Activated effector memory CD4-positive, alpha-beta T cell treated with Interleukin-2 at 50 U/mL for 16 hours (primary cell): ENCODE results near the gene MXI1.

Experiments used
- DNase-seq: peaks from one replicate; pipeline ENCODE4 v3.0.0-alpha.2; 2020

The MXI1 gene

DNA sequence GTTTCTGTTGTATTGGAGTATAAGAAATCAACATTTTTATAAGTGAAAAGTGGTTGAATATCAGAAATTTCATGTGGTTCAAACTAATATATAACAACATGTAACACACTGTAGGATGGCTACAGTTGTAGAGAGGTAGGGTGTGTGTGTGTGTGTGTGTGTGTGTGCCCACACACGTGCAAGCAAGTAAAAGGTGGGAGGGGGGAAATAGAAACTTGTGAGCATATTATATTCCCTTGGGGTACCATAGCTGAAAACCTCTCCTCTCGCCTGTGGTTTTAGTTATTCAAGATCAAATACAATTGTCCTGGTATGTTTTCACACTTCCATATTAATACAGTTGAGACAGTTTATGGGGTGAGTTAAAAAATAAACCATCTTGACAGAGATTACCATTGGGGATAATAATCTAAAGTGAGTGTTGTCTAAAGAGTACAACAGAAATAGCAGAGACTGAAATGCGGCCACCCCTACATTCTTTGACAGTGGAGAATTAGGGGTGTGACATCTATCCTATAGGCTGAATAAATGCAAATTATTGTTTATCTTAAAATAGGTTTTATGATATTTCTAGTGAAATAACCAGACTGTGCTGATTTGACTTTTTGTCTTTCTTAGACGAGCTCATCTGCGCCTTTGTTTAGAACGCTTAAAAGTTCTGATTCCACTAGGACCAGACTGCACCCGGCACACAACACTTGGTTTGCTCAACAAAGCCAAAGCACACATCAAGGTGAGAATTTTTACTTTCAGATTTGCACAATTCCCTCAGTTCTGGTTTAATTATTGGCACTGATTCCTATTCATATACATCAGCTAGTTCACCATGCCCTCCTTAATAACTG lies 71.4 kb downstream of the MXI1 start:
- DNase-seq = no peak

DNA sequence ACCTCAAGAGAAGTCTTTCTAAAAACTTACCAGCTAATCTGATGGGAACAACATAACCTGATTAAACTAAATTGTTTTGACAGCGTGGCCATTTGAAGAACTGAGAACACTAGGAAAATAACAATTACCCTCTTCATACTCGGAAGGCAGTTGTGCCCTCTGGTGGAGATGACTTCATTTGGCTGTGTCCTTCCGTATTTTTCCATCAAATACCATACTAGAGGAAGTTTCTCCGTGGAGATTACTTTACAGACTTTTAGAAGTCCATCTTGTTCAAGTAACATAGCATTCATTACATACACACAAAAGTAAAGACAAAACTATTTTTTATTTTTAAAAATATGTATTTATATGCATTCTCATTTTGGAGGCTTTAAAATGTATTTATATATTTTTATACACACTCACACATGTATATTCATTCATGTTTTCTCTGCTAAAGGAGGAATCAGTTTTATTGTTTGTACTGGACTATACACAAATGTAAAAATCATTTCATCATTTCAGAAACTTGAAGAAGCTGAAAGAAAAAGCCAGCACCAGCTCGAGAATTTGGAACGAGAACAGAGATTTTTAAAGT lies 72.1 kb downstream of the MXI1 start:
- DNase-seq = no peak

DNA sequence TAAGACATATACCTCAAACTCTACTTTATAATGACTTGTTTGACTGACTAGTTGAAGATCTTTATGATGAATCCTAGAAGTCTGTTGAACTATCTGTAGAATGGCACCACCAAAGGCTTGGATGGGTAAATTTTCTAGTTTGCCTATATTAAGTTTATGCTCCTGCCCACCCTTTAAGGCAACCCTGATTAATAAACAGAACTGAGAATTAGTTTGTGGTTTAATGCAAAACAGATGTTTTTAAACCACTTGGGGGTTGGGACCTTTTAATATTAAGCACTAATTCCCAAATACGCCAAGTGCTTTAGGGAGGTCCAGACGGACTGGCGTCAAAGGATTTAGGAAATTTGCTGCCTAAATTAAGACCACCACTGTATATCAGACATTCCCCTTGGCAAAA lies 76.9 kb downstream of the MXI1 start:
- DNase-seq = no peak

DNA sequence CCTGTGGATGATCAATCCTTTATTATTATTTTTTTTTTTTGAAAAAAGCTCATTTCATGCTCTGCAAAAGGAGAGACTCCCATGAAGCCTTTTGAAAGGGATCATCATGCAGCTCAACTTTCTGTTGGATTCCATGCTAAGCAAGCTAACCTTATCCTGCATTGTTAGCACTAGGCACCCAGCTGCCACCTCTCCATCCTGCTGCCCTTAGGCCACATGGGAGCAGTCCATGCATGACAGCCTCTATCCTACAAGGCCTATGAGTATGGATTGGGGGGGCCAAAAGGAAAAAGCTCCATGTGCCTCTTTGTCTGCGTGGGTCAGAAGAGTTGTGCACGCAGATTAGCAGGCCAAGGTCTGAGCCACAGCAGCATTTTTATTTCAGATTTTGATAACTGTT lies 78.1 kb downstream of the MXI1 start:
- DNase-seq = no peak

DNA sequence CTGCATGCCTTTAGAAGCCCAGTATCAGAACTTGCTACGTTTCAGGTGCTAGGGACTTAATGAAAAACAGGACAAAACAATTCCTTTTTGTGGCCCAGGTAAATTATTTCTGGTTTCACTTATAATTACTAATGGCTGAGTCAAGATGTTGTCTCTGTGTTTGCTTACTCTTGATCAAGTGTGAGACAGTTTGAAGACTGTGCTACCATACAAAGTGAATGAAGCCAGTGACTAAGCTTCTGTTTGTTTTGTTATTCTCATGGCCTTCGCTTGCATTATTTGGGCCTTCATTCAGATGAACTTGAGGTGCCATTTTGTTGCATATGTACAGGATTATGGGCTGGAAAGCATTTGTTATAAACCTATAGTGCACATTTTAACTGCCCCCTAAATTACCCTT lies 79.4 kb downstream of the MXI1 start:
- DNase-seq = no peak

DNA sequence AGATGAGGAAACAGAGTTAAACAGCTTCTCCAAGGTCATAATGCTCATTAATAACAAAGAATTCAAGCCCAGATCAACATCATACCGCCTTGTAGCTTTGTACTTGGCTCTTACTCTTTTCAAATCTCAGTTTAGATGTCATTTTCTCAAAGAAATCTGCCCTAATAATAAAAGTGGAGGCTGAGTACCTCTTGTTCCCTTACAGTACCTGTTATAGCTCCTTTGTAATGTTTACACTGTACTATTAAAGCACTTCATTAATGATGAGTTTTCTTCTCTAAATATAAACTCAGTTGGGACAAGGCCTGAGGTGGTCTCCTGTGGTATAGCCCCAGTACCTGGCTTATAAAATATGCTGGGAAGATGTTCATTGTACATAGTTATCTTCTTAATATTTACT lies 89.6 kb downstream of the MXI1 start:
- DNase-seq = no peak

DNA sequence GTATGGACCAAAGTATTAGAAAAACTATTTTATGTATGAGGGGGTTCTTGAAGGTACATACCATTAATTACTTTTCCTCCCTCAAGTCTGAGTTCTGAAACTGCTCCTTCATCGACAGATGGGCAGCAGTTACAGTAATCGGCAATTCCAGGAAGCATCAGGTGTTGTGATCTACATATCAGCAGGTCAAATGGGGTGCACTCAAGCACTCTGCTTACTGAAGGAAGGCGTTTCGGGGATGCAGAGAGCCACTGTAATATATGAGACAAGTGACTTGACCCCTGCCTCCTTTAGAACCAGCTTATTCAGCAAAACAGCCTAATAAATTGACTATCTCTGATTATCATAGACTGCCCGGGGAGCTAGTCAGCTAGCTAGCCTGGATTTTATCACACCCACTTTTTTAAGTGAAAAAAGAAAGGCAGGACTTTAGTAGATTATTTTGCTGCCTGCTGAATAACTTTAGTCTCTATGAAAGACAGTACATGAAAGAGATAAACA lies 93.1 kb downstream of the MXI1 start:
- no peak for DNase-seq

DNA sequence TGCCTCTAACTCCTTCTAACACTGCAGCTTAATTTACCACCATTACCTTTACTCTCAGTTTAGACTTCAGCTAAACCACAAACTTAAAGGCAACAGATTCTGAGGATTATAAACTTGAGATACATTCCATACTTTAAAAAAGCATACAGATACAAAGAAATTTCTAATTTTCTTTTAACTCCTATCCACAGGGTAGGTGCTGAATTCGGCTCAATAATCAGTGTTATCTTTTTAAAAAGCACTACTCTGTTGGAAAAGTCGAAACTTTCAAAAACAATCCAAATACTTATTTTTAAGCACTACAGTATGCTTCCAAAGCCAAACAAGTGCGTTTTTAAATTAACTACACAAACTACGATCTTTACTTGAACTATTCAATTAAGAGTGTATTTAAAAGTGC lies 96.3 kb downstream of the MXI1 start:
- no peak for DNase-seq

DNA sequence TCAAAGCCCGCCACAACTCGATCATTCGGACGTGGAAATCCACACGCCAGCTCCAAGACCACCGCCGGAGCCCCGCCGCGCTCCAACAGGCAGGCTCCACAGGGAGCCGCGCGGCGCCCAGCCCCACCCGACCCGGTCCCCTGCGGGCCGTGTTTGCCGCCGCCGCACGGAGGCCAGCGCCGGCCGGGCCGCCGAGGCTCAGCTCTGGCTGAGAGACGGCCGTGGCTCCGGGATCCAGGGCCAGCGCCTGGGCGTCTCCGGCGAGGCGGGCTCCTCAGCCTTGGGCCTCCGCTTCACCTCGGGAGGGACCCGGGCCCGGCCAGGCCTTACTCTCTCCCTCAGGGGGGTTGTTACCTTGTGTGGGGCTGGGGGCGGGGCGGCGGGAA lies 97.0 kb downstream of the MXI1 start:
- no peak for DNase-seq

DNA sequence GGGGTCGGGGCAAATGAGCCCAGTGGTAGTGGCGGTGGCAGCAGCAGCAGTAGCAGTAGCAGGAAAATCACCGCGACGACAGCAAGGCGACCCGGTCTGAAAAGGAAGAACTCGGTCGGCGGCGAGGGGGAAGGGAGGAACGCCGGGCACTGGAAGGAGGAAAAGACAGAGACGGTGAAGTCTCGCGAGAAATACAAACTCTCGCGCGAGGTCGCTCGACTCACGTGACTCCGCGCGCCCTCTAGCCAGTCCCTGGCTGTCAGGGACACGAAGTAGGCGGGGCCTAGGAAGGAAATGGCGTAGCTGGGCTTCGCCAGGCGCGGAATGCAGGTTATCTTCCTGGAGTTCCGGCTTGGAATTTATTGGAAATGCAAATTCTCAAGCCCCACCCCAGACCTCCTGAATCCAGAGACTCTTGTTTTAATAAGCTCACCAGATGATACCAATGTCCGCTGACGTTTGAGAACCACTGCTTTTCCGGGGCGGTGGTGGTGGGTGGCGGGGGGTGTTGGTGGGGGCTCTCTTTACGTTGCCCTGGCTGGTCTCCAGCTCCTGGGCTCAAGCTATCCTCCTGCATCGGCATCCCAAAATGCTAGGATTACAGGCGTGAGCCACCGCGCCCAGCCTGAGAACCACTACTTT lies 97.5 kb downstream of the MXI1 start, which contains the start of gene SMNDC1:
SMNDC1 (minus strand) TSS at position 141 of the 642 bp plus-strand sequence. CDS start 1,333 bp downstream, outside the sequence.
- peak; percentile 95 for DNase-seq

DNA sequence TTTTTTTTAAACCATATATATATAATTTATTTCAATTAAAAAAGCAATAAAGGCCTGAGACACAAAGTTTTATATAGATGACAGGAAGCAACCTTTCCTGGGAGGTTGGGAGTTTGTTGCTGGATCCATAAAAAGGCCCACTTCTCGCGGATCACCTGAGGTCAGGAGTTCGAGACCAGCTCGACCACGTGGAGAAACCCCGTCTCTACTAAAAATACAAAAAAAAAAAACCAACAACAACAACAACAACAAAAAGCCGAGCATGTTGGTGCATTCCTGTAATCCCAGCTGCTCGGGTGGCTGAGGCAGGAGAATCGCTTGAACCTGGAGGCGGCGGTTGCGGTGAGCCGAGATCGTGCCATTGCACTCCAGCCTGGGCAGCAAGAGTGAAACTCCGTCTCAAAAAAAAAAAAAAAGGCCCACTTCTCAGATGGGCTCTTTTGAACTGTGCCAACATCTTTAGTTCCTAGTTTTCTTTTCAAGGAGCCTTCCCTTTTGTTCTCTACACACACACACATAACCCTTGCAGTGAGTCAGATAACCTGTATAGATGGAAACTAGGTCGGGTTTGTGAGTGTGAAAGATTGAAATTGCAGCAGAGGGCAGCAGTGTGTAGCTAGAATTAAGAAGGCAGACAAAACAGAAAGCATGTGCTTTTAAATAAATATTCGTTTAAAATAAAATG lies 98.5 kb downstream of the MXI1 start:
- DNase-seq = peak; percentile 29

DNA sequence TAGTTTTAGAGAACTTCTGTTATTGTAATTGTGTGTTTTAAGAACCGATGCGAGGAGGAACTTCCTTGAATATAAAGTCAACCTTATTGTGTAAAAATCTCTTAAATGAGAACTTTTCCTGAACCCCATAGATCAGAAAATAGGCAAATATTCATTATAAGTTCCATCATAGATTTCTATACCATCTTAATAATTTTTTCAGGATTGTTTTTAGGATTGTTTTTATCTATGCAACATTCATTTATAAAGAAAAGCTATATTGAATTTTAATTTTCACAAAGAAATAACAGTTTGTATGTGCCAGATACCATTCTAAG lies 99.0 kb downstream of the MXI1 start:
- DNase-seq = no peak

DNA sequence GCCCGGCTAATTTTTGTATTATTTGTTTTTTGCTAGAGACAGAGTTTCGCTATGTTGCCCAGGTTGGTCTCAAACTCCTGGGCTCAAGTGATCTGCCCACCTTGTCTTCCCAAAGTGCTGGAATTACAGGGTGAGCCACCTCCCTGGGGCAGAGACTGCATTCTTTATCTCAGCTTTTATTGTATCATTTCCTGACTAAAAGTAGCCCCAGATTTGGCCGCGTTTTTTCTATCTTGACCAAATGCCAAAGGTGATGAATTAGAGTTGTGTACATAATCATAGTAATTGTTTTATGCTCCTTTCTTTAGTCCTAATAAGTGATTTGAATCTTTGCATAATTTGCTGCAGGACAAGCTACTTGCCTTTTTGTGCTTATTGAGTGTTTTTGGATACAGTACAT lies 100.4 kb downstream of the MXI1 start:
- DNase-seq = no peak

DNA sequence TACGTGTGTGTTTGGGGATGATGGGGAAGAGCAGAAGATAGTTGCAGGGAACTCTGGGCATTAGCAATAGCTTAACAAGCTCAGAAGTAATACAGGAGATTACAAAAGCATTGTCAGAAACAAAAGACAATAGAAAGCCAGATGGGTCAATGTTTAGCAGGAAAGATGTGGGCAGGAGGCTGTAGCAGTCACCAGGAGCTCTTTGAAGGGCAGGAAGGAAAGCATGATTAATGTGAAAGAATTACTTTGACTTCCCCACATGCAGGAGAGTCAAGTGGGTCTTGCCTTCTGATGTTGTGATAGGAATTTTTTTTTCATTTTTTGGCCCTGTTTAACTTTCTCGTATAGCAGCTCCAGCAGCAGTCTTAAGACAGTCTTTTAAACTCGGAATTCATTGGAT lies 103.3 kb downstream of the MXI1 start:
- DNase-seq = no peak

DNA sequence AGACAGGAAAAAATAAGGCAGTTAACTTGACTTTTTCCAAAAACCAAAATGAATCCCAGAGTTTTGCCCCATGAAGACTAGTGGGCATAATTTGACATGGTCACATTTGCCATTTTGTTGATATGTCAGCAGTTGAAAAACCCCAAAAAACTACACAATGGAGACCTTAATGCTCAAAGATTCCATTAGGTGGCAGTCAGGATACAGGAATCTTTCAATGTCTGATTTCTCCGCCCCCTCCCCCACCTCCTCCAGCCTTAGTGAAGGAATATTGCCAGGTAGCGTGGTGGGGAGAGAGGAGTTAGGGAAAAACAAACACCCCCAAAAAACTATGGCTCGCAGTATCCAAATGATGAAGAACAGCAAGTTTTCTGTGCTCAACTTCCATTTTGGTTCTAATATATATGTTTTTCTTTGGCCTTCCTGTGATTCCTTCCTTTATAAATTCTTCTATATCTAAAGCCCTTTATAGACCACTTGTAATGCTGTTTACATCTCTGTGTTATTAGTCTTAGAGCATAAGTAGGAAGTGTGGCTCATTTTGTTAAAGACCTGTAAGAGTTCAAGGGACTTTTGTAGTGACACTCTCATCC lies 104.0 kb downstream of the MXI1 start:
- DNase-seq = no peak

DNA sequence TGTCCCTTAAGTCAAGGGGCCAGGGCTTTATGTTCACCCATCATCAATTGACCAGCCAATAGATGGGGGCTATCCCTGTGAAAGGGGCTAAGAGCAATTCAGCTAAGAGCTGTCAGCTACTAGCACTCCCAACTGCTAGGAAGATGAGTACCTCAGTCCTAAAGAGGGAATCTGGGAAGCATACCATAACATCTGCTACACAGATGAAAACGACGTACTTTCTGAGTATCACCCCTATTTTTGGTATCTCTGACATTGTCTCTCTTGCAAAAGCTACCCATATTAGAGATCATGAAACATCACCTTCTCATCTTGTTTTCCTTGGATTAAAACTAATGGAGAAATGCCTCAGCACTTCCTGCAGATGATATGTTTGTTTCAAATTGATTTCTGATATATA lies 104.8 kb downstream of the MXI1 start:
- no peak for DNase-seq

DNA sequence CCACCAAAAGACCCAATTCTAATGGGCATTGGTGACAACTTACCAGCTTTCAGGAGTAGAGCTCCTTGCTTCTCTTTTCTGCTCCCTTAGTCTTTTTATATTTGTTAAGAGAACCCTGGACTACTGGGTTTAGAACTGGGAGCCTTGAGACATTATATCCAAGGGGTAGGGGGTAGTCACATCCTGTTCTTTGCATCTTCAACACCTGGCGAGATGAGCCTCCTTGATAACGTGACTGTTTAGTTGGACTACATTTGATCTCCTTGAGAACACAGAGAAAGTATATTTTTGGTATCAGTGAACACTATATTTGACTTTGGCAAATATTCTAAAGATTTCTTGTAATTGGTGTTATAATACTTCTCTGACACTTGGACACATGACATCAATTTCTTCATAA lies 106.3 kb downstream of the MXI1 start:
- no peak for DNase-seq

DNA sequence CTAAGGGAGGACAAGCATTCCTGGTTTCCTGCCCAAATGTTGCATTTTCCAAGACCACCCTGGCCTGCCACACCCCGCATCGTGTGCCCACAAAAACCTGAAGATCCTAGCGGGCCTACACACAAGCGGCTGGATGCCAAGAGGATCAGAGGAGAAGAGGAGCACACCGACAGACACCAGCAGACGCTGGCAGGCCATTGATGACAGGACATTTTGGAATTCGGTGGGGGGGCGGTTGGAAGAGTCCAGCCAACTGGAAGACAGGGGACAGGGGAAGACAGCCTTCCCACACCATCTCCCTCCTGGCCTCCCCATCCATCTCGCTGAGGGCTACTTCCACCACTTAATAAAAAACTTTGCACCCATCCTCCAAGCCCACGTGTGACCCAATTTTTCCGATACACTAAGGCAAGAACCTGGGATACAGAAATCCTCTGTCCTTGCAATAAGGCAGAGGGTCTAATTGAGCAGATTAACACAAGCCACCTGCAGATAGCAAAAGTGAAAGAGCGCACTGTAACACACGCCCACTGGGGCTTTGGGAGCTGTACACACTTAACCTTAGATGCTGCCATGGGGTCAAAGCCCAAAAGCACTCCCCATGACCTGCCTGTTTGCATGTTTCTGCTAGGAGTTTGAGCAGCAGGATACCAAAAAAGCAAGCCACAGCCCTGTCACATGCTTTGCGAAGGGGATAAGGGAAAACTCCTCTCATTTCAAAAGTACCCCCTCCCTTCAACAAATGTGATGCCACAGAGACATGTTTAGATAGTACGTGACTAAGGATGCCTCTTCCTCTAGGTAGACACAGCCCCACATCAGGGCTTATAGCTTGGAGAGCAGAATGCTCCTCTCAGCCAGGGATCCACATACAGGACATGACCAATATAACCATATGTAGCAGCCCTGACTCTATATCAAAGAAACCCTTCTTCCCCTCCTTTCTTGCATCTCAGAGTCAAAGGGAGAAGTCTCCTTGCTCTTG lies 110.8 kb downstream of the MXI1 start:
- no peak for DNase-seq

DNA sequence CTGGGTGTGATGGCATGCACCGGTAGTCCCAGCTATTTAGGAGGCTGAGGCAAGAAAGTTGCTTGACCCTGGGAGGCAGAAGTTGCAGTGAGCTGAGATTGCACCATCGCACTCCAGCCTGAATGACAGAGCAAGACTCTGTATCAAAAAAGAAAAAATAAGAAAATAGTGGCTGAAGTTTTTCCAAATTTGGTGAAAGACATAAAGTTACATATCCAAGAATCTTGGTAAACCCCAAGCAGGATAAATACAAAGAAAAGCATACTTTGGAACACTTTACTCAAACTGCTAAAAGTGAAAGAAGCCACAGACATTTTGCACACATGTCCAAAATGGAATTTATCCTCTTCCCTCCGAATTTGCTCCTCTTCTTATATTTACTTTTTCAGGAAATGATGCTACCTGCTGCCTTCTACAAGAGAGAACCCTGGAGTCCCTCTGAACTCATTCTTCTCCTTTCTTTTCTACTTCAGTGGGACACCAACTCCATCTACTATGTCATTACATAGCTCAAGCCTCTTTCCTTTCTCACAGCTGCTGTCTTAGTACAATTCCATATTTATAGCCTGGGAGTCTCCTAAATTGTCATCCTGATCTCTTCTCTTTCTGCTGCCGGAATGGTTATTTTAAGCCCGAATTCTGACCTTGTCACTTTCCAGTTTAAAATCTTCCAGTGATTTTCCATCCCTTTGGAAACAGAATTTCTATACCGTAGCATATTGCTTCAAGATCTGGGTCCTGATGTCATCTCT lies 114.6 kb downstream of the MXI1 start:
- no peak for DNase-seq

DNA sequence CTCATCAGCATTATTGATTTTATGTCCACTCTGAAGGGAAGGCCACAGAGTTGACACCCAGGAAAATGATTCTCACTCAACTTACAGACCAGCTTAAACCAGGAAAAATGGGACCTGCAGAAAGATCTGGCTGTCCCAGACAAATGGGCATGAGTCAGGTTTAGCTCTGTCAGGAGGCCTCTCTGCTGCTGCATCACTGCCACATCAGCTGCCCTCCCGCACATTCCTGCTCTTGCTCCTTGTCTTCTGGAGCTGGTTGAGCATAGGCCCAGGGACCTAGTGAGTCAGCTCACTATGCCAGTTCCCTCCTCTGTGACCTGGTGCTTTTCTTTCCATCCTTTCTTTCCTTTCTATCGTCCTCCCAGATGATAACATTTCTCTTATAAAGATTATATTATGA lies 116.1 kb downstream of the MXI1 start:
- no peak for DNase-seq

DNA sequence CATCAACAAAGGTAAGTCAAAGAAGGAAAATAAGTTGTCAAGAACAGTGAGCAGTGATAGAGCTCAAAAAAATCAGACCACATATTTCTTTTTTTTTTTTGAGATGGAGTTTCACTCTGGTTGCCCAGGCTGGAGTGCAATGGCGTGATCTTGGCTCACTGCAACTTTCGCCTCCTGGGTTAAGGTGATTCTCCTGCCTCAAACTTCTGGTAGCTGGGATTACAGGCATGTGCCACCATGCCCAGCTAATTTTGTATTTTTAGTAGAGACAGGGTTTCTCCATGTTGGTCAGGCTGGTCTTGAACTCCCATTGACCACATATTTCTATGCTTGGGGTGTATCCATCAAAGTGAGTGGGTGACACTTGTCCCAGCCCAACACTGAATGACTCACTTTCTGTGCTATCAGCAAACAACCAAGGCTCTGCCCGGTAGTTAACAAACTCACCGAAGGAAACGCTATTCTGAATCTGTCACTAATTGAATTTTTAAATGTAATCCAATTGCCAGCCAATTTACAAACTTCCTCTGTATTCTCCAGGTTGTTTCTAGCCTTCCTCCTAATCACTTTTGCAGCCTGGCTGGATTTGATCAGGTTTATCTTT lies 116.9 kb downstream of the MXI1 start:
- DNase-seq = no peak
